NCI-H2029 treated with DMSO at 0.1 percent for 48 hours (cell line): ENCODE data around the gene C11orf91.
"Not testable (repeated sequence)": the region's sequence is repeated elsewhere in the genome, so short reads cannot be mapped to it uniquely, and the experiment has no call there.

Source experiments
- DNase-seq: peaks from one replicate; lab custom pipeline; 2025; lab: John Stamatoyannopoulos, UW

C11orf91 gene

DNA sequence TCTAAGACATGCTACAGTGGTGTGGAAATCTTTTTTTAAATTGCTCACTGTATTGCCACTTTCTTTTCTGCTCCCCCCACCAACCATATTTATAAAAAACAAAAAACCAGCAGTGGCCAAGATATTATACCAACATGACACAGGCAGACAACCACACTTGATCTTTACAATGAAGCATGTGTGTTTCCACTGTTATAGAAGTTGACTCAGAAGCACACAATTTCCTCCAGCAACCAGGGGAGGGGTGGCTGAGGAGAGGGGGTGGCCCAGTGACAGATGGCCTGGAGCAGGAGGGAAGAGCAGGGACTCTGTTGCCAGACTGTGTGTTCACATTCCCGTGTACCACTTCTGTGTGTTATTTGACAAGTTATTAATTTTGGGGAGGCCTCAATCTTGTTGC is 20.8 kb upstream of the C11orf91 start:
- no peak for DNase-seq

- DNase-seq = no peak
These were observed 19.0 kb upstream of the C11orf91 start for GRCh38 chr11:33719587-33719986.

- DNase-seq = no peak
These were observed 17.8 kb upstream of the C11orf91 start for GRCh38 chr11:33718440-33718839.

DNA sequence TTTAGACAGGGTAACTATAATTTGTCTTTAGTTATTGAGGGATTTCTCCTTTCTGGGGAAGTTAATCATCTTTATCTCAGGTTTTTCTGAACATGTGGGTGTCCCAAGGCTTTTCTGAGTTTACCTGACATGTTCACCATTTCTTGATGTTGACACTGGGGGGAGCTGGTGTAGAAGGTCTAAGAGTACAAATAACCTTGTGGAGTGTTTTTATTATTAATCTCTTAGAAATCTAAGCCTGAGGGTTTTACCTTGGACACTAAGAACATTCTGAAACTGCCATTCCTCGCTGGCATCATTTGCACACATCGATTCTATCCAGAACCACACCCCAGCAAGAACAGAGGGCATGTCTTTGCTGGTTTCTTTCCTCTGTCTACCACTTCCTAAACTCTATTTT is 15.6 kb upstream of the C11orf91 start:
- DNase-seq = no peak

DNA sequence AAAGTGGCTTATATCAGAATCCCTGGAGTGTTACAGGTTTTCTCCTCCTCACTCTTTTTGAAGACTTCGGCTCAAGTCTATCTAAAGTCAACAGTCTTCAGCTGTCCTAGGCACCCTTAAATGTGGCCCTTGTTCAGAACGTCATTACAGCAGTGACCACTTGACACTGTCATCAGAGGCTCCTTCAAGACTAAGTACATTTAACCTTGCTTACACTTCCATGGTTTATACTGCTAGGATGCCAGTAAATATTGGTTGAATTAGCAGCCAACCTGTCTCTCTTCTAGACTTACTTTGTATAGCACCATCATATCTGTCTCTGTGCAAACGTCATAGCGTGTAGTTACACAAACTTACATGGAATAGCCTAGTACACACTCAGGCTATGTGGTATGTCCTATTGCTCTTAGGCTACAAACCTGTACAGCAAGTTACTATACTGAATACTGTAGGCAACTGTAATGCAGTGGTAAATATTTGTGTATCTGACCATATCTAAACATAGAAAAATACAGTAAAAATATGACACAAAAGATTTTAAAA is 13.3 kb upstream of the C11orf91 start:
- peak; percentile 19 for DNase-seq

GRCh38 chr11:33713151-33713855 is 12.7 kb upstream of the C11orf91 start:
- DNase-seq = no peak

GRCh38 chr11:33712436-33712835 is 11.8 kb upstream of the C11orf91 start:
- DNase-seq = no peak

DNA sequence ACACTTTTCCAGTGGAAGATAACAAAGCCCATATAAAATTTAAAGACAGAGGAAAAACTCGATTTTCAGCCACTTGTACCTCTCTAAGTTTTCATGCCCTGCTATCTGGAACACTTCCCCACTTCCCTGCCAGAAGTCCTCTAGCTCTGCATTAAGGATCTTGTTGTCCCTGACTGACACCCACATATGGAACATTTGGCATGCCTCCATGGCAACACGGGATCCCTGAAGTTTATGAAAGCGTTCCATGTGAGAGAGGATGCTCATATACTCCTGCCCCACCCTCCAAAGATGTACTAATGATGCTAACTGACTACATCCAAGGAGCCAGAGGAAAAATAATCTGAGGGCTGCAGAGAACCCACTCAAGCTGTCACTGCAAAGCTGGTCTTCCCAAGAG is 8.8 kb upstream of the C11orf91 start:
- no peak for DNase-seq

DNA sequence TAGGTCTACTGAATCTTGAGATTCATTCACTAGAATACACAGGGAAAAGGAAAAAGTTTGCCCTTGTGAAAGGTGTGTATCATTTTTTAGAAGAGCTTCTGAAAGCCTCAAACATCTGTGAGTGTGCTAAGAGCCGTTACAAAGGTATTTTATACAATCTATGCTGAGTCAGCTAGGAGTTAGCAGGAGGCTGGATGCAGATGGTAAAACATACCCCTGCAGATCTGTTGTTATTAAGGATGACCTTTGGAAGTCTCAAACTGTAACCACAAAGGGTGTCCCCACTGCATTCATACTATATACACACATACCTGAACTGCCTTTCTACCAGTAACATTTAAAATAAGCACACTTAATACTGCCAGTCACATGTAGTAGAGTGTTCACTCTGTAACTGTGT is 8.4 kb upstream of the C11orf91 start:
- DNase-seq = no peak

GRCh38 chr11:33707831-33708230 is 7.2 kb upstream of the C11orf91 start:
- not testable (repeated sequence) for DNase-seq

DNA sequence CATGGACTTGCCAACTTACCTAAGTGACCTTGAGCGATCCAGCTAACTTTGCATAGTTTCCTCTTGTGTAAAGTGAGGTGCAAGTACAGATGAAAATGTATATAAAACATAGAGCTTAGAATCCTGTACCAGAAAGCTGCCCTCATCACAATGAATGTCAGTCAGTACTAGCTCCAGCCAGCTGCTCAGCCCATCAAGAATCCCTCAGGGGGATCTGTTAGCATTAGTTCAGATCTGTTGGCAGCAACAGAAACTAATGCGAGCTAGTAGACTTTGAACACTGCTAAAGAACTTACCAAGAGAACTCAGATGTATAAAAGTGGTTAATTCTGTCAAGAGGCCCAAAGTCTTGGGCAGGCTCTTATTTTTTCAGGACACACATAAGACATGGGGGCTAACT is 6.3 kb upstream of the C11orf91 start:
- DNase-seq = no peak

DNA sequence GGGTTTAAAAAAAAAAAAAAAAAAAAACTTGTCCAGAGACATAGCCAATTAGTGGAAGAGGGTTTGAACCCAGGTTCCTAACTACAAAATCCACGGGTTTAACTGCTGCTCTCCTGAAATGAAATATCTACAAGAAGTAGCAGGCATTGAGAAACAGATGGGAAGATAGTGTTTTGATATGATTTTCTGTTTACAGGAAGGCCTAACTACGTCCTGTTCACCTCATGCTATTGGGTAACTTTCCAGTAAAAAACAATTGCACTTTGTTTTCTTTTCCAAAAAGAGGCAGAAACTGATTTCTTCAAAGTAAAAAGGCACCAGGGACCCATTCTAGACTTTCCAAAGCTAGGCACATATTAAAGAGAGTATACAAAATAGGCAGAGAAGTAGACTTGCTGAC is 5.9 kb upstream of the C11orf91 start:
- DNase-seq = no peak

DNA sequence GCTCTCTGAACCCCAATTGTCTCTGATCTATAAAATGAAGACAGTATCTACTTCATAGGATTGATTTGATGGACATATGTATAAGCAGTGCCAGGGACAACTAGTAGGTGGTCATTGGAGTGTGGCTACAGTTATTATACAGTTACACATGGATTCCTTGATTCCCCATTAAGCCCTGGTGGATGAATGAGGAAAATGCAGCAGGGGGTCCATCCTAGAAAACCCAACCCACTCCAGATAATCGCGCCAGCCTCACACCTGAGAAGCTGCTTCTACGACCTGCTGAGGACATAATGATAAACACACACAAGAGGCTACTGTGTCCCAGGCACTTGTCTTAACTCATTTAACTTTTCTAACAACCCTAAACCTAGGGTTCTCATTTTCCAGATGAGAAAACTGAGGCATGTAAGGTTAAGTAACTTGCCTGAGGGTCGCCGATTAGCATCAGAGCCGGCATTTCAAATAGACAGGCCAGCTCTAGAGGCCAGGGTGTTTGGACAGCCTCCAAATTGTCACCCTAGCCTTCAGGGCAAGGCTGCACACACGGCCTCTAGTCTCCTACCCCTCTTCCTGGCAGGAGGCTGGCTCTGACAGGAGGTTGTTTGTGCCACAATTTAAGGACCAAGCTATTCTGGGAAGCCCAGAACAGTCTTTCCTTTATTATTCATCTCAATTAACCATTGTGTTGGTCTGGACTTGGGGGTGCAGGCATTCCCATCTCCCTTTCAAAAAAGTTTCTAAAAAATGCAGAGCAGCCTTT is 3.8 kb upstream of the C11orf91 start:
- DNase-seq = no peak

- no peak for DNase-seq
These were observed 3.2 kb upstream of the C11orf91 start for GRCh38 chr11:33703788-33704187.

GRCh38 chr11:33703234-33703633 is 2.6 kb upstream of the C11orf91 start:
- DNase-seq = no peak

- peak; percentile 38 for DNase-seq
These were observed 940 bp upstream of the C11orf91 start for GRCh38 chr11:33701302-33702230.

DNA sequence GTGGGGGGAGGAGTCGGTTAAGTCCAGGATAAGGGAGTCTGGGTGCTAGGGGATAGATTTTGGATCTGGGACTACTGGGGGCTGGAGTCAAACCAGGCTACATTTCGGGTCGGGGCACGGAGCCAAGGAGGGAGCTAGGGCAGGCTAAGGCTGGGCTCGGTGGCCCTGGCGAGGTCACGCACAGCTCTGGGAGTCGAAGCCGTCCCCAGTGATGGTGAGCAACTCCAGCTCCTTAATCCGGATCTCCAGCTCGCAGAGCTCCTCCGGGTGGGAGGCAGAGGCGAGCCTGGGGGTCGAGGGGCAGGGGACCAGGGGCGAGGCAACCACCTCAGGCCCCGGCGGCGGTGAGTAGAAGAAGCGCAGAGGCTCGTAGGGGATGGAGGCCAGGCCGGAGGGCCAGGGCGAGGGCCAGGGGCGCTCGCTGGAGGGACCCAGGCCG is 544 bp downstream of the C11orf91 start:
- DNase-seq = no peak

GRCh38 chr11:33699515-33700062 is 1.0 kb downstream of the C11orf91 start:
- DNase-seq = no peak

GRCh38 chr11:33698921-33699320 is 1.7 kb downstream of the C11orf91 start:
- DNase-seq = no peak

GRCh38 chr11:33697997-33698396 is 2.6 kb downstream of the C11orf91 start:
- no peak for DNase-seq

DNA sequence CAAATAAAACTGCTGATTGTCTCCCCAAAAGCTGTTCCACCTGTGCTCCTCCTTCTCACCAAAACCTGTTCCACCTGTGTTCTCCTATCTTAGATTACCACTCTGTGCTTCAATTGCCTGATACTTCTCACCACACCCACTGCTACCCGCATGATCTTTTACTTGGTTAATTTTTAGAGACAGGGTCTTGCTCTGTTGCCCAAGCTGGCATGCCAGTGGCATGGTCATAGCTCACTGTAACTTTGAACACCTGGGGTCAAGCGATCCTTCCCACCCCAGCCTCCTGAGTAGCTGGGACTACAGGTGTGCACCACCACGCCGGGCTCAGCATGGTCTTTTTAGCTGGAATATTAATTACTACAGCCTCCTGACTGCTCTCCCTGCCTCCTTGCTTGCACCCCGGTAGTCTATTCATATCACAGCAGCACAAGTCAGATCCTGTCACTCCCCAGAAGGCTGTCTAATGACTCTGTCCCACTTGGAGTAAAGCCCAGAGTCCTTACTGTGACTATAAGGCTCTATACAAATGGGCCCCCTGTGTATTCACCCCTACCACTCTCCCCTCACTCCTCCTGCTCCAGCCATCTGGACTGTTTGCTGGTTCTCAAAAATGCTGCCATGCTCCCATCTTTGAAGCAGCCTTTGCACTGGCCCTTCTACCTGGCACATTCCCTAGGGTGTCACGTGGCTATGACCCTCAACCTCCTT is 3.5 kb downstream of the C11orf91 start:
- no peak for DNase-seq
